Raji (cell line): Measurements from ENCODE around the gene SLC23A2.

Experiments used
- POLR2A ChIP-seq: IDR thresholded peaks from 2 replicates; pipeline ENCODE4 v1.6.1; 2011; ENCODE audit warnings: low read depth, low read length, control low read depth; ENCODE audit not compliant: insufficient read depth

Gene SLC23A2

DNA sequence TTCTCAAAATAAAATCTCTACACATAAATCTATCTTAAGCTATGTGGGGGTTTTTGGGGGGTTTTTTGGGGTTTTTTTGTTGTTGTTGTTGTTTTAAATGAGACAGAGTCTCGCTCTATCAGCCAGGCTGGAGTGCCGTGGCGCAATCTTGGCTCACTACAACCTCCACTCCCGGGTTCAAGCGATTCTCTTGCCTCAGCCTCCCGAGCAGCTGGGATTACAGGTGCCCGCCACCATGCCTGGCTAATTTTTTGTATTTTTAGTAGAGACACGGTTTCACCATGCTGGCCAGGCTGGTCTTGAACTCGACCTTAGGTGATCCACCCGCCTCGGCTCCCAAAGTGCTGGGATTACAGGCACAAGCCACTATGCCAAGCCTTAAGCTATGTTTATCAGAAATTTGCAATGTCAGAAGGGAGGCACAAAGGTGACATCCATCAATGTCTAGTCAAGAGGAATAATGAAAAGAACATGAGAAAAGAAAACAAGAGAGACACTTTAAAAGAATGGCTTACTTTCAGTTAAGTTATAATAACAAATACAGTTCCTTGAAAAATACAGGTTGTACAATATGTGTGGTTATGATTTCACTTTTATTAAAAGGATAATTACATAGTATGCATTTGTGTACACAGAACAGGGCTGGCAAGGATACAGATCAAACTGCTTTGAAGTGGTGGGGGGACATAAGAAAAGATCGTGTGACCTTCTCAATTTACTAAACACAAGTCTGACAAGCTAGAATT is 28.6 kb downstream of the SLC23A2 start:
- no peak for TF ChIP-seq POLR2A

GRCh38 chr20:4971064-4971463 is 30.2 kb downstream of the SLC23A2 start:
- TF ChIP-seq POLR2A: no peak

- TF ChIP-seq POLR2A: no peak
Observed at GRCh38 chr20:4967752-4968477, 33.4 kb downstream of the SLC23A2 start.

DNA sequence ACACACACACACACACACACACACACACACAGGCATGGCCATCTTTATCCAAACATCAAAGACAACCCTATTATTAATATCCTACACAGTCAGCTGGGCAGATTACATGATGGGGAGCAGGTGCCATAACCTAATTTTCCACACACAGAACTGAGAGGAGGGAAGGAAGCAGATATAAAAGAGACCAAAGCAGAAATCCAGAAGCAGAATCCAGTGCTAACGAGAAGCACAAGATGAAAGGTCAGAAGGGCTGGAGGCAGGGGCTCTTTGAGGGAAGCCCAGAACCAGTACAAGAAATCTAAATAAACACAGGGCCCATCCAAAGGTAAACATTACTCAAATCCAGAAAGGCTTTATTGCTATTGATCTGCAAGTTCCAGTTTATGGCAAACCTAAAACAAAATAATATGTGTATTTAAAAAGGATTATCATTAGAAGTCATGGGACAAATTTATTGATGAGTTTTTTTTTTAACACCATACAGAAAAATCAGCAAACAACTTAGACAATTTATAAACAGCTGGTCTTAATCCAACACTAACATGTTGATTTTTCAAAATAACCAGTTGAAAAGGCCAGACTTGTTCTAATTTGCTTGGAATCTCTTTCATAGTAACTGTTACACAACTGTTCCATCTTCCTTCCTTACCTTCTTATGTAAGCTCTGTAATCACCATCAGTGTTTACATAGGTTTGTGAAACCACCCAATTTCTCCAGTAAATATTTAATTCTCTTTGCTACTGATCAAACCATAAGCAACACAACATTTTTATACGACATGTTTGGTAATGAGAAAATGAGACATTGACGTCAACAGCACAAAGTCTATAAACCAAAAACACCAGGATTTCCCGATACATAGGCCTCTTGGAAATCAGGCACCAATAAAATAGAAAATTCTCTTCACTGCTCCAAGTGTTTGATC is 34.2 kb downstream of the SLC23A2 start:
- TF ChIP-seq POLR2A: no peak

GRCh38 chr20:4962241-4962855 is 39.0 kb downstream of the SLC23A2 start:
- no peak for TF ChIP-seq POLR2A

DNA sequence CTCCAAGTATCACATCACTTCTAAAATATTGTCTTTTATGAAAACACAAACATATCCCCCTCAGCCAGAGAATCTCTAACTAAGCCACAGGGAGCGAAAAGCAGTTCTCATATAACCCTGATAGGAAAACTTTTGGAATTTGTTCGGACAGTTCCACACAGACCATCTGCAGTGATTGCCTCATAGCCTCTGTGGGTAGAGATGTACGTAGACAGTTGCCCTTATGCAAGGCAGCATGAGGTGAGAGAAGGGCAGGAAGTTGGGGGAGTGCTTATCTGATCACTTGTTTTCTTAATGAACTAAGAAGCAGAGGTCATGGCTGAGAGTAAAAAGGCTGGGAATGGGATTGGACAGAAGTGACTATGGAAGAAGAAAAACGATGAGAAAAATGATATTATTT is 39.6 kb downstream of the SLC23A2 start:
- TF ChIP-seq POLR2A: no peak

DNA sequence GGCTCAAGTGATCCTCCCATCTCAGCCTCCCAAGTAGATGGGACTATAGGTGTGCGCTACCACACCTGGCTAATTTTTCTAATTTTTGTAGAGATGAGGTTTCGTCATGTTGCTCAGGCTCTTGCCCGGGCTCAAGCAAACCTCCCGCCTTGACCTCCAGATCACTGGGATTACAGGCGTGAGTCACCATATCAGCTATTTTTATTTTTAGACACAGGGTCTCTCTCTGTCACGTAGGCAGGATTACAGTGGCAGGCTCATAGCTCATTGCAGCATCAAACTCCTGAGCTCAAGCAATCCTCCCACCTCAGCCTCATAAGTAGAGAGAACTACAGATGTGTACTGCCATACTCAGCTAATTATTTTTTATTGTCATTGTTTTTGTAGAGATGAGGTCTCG is 41.7 kb downstream of the SLC23A2 start:
- TF ChIP-seq POLR2A: no peak

DNA sequence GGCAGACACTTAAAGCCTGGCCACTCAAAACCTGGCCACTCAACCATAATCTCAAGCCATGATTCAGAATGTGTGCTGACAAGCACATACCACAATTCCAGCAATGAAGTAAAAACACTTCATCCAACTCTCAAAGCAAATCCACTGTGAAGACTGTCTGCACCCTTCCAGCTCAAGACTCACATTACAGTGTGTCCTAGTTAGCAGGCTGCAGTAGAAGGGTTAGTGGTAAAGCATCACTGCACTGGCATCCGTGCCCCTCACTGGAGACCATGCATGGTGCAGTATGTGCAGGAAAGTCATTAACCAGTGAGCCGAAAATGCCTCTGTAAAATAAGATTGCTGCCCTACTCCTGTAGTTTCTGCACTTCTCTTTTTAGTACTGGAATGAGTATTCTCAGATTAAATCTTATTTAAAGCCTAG is 43.4 kb downstream of the SLC23A2 start:
- no peak for TF ChIP-seq POLR2A

- no peak for TF ChIP-seq POLR2A
Observed at GRCh38 chr20:4957187-4957586, 44.1 kb downstream of the SLC23A2 start.

DNA sequence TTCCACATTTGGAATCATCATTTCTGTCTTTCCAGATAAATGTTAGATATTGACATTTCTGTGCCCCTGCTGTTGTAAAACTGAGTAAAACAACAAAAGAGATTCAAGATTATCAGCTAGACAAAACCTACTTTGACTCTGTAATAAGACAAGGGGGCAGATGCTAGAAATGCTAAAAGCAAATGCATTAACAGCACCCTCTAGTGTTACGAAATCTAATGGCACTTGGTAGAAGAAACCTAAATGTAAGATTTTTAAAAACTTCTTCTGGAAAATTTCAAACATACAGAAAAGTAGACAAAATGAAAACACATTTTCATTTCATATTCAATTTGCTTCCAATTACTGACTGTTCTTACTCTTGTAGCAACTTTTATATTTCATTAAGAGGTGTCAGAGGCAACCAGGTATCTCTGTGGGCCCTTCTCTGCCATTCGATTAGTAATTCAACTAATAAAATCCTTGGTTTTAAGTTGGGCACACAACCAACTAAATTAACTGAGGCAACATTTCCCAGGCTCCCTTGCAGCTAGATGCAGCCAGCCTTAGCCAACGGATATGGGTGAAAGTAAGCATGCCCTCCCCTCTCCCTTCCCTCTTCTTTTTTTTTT is 45.0 kb downstream of the SLC23A2 start:
- TF ChIP-seq POLR2A: no peak

GRCh38 chr20:4953881-4954280 is 47.4 kb downstream of the SLC23A2 start:
- no peak for TF ChIP-seq POLR2A

- TF ChIP-seq POLR2A: no peak
Observed at GRCh38 chr20:4952229-4952628, 49.1 kb downstream of the SLC23A2 start.

- TF ChIP-seq POLR2A: no peak
Observed at GRCh38 chr20:4951299-4951698, 50.0 kb downstream of the SLC23A2 start.

- TF ChIP-seq POLR2A: no peak
Observed at GRCh38 chr20:4950841-4951240, 50.5 kb downstream of the SLC23A2 start.

DNA sequence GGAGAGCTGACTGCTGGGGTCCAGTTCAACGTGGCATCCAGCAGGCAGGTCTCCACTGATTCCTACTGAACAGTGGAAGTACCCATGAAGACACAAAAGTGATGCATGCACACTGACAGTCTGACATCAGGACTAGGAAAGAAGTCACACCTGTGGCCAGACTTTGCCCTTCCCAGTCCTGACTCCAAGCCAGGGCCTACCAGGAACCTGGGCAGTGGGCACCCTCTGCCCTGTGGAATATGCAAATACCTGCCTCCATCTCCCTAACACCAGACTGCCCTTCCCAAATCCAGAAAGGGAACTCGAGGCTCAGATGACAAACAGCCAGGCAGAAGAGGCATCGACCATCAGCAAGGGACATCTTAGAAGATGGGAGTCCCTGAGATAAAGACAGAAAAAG is 50.9 kb downstream of the SLC23A2 start:
- TF ChIP-seq POLR2A: no peak
